Activated effector memory CD4-positive, alpha-beta T cell treated with Interleukin-2 at 50 U/mL for 16 hours (primary cell): Measurements from ENCODE around the gene SLIT3.
"Not testable (repeated sequence)": the region's sequence is repeated elsewhere in the genome, so short reads cannot be mapped to it uniquely, and the experiment has no call there.

Source experiments
- DNase-seq: peaks from one replicate; pipeline ENCODE4 v3.0.0-alpha.2; 2020

The SLIT3 gene

DNA sequence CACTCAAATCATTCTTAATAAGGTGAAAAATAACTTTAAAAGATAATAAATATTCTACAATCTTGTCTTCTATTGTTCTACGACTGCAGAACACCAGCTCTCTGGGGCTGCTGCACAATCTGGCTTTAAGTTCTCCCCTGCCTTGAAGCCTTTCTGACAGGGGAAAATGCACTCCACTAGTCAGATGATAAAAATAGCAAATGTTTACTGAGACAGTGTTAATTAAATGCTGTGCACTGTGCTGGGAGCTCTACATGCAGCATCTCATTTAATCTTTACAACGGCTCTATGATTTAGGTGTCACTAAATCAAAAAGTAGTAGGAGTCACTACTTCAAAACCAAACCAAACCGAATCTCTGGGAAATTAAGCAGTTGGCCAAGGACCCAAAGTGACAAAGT, 132.7 kb downstream of the SLIT3 start:
- no peak for DNase-seq

- no peak for DNase-seq
Observed at GRCh38 chr5:169166078-169166477, 134.9 kb downstream of the SLIT3 start.

DNA sequence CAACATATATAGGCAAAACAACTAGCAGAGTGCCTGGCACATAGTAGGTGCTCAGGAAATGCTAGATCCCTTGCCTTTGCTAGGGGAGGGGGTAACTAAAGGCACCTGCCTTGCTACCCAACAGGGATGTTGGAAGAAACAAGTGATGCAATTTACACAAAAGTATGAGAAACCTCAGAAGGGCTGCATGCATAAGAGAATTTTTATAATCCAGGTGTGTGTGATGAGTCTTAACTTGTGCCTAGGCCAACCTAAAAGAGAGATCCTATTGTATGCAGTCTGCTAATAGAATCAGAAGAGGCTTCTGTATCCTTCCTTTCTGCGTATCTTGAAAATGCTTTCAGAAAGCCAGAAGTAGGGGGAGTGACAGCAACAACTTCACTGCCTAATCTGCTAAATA, 135.9 kb downstream of the SLIT3 start:
- DNase-seq = no peak

- DNase-seq = no peak
Observed at GRCh38 chr5:169164481-169164925, 136.4 kb downstream of the SLIT3 start.

DNA sequence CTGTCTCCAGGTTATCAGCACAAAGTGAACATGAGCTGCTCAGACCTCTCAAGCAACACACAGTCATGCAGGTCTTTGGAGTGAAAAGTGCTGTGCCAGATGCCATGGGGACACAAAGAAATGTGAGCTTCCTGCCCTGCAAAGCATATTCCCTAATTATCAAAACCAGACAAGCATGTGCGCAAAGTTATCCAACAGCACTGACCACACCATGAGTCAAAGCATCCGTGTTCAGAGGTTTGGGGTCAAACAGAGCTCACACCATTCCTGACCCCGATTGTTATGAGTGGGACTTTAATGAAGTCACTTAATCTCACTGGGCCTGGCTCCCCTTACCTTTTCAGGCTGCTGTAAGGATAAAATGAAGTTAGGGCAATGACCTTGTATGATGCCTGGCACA, 138.5 kb downstream of the SLIT3 start:
- DNase-seq = no peak

- no peak for DNase-seq
Observed at GRCh38 chr5:169161022-169161680, 139.8 kb downstream of the SLIT3 start.

DNA sequence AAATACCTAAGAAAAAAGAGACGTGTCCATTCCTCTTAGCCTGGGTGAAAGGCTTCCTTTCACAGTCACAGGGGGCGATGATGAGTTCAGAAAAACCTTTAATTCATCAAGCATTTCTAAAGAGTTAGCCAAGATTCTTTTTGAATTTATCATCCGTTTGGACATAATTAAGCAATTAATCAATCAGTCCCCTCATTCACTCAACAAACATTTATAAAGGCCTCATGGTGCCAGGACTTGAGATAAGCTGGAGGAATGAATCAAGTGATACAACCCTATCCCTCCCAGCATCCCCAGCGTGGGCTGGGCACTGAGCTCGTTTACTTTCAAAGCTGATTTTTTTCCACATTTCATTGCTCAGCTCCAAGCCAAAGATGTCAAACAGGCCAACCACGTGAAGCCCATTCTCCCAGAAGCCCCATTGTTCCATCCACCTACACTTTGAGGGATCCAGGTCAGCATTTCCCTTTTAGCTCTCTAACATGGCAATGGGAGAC, 140.5 kb downstream of the SLIT3 start:
- DNase-seq = no peak

DNA sequence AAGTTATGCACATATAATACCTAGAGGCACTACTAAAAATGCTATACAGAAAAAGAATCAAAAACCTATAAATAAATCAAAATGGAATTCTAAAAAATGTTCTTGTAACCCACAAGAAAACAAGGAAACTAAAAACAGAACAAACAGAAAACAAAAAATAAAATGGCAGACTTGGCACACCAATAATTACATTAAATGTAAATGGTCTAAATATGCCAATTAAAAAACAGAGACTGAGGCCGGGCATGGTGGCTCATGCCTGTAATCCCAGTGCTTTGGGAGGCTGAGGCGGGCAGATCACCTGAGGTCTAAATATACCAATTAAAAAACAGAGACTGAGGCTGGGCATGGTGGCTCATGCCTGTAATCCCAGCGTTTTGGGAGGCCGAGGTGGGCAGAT, 142.2 kb downstream of the SLIT3 start:
- DNase-seq = no peak

- no peak for DNase-seq
Observed at GRCh38 chr5:169157064-169157463, 143.9 kb downstream of the SLIT3 start.

DNA sequence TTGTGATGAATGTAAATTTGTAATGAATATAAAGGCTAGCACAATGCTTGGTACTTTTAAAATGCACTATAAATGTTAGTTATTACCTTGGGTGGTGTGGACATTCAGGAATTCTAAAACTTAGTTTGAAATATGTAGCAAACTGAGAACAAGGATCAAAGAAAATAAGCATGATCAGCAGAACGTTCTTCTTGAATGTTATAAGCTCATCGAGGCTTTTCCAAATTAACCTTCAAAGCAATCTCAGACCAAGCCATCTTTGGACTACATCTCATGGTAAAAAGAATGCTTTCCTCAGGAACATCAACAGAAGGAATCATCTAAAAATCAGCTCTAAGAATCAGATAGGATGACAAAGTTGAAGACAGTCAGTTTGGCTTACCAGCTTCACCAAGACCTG, 146.3 kb downstream of the SLIT3 start:
- no peak for DNase-seq

DNA sequence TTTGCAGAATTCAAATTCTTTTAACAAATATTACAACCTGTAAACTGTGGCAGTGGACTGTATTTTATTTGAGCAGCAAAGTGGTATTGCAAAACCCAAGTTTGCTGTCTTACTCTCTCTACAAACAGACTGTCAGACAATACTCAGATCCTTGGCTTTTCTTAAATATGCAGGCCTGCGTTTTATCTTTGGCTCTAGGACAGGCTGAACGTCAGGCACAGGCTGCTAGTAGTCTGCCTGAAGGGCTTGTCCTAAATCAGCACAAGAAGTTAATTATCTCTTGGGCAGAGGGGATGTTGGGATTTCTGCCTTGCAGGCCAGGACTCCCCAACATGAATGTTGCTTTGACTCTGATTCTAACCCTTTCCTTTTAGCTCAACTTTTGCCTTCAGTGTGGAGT, 147.5 kb downstream of the SLIT3 start:
- no peak for DNase-seq

DNA sequence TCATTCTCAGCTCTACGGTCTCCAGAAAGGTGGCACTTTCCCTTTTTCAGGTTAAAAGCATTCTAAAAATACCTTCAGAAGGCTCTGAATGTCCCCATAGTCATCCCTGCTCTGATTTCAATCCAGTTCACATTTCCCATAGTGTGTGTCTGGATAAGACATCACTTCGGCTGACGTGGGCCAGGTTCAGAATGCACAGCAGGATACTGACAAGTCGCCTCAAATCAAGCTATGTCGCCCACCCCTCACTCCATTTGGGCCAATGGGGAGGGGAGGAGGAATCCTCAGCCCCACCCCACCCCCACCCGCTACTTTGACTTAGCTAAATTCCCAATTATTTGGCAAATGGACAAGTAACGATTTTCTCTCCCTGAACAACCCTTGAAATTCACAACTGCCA, 148.0 kb downstream of the SLIT3 start:
- no peak for DNase-seq

DNA sequence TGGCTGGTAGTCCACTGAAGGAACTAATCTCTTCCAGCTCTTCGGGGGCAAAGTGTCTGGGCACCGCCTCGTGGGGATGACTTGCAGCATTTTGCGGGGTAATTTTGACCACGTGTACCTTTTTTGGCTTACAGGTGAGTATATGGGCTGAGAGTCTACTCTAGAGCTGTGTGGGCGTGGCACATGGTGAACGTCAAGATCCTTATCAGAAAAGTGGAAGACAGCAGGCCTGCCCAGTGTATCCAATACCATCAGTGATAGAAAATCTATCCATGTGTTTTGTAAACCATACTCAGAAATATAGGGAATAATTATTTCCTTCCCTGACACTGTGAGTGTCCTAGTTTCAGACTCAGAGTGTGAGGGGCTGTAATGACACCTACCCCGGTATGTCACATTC, 148.5 kb downstream of the SLIT3 start:
- DNase-seq = no peak

DNA sequence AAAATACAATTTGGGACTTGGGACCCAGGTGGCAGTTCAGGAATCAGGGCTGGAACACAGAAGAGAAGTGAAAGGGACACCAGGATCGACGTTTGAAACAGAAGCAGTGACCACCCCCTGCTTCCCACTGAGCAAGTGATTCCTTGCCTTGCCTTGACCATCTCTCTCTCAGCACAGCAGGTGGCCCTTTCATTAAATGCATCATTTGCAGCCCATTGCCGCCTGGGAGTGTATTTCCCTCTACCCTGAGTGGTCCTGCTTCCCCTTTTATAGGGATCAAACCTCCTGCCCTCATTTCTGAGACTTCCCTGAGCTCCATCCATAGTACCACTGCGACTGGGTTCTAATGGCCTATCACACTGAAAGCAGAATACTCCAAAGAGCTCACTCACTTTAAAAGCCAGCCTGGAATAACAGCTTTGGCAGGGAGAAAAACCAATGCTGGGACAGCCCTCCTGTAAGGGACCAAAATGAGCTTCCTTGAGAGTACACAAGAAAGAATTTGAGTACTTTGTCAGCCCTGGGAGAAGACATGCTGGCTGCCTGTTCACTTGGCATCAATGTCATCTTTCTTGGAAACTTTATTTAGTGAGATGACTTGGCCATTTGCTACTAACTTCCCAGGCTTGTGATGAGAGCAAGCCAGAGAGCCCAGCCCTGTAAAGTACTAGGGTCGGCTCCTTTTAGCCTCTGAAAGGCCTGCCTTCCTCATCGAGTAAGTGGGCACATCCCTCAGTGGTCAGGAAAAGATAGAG, 149.7 kb downstream of the SLIT3 start:
- no peak for DNase-seq

- DNase-seq = no peak
Observed at GRCh38 chr5:169150108-169150507, 150.8 kb downstream of the SLIT3 start.

DNA sequence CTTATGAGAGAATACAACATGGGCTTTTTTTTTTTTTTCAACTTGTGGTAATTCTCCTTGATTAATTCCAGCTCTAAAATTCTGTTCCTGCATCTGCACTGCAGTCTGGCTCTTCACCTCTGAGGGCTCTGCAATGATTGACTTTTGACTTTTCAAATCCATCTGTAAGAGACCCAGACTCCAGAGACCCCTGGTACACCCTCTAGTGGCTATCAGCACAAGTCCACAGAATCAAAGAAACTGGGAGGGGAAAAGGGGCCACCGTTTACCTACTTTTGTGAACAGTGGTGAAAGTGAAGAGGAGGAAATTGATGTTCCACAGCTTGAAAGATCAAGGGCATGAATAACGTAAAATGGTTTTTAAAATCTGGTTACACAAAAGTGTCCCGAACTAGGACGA, 151.6 kb downstream of the SLIT3 start:
- DNase-seq = no peak

DNA sequence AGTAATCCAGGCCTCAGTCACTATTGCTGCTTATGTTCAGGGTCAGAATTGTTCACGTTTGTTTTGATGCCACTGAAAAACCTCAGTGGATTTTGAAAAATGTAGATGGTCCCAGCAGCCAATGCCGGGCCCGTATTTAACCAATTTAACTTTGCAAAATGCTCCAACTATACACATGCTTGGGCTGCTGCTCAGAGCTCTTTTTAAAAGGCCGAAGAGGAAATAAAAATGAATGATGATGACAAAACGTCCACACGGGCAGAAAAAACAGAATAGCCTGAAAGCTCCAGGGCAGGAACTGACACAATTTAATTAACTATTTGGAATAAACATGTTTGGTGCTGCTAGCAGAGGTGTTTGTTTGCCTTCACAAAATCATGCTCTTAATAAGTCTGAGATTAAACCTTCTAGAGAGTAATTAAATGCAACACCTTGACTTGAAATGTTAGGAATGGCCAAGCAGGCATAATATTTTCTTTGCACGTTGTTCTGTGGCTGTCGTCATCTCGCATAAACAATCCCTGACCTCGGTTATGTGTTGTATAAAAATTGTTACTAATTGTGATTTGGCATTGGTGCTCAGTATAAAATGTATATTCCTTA, 152.7 kb downstream of the SLIT3 start:
- no peak for DNase-seq

GRCh38 chr5:169147534-169147933, 153.4 kb downstream of the SLIT3 start:
- DNase-seq = no peak

- no peak for DNase-seq
Observed at GRCh38 chr5:169146158-169146557, 154.8 kb downstream of the SLIT3 start.

DNA sequence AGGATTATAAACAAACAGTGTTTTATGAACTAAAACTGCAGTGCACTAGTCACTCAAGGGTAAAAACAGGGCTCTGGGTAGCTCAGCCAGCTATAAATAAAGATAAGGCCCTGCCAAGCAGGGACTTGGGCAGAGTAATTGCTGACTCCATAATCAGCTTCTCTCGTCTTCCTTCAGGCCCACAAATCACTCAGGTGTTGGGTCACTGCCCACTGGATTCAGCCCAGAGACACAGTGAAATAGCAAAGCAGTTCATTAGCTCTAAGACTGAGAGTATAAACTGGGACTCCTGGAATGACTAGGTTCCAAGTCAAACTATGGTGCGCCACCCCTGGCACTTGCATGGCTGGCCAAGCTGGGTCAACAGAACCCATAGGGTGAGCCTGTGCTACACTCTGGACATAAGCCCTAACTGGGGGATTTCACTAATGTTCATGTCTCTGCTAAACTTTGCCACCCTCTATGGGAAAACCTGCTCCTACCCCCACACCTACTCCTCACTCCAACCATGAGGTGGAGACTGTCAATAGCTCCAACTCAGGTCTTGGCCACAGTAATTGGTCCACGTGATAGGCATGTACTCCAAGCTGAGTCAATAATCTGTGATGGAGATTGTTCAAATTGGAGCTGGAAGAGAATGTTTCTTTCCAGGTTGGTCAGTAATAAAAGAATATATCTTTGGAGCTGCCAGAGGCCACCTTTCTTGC, 158.5 kb downstream of the SLIT3 start:
- no peak for DNase-seq

GRCh38 chr5:169140215-169140614, 160.7 kb downstream of the SLIT3 start:
- DNase-seq = not testable (repeated sequence)

DNA sequence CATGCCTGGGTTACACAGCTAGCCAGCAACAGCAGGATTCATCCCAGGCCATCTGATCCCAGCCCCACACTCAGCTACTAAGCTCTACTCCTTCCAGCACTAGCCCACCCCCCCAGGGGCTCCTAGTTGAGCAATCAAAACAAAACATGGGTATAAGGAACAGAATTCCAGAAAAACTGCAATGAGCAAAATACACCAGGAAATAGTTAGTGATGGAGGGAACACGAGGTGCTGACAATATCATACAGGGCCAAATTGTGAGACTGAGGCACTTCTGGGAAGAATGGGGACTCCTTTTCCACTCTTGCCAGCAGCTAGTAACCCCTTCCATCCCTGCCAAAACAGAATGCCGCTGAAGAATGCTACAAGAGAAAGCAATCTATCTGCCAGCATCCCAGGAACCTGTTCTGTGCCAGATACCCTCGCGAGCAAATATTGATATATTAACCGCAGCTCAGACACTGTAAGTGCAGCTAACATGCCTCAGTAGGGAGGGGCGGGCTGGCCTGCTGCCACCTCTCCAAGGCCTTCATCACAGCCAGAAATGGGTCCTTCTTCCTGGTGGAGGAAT, 161.4 kb downstream of the SLIT3 start:
- DNase-seq = no peak

- DNase-seq = no peak
Observed at GRCh38 chr5:169133531-169133930, 167.4 kb downstream of the SLIT3 start.
